Muscle layer of colon (tissue), 2 donors: ENCODE results near the gene BATF3.
"Not testable (repeated sequence)": the region's sequence is repeated elsewhere in the genome, so short reads cannot be mapped to it uniquely, and the experiment has no call there.

Source experiments
- H3K27ac ChIP-seq: one replicate; pipeline ENCODE4 v1.7.0; 2013; ENCODE audit warnings: low read depth, mild to moderate bottlenecking, low read length, moderate library complexity
- H3K27me3 ChIP-seq, 2 donors: one replicate each; pipeline ENCODE4 v1.7.0; 2013; ENCODE audit warnings: low read length in 2 of 2, mild to moderate bottlenecking in 2 of 2; ENCODE audit not compliant: insufficient read depth in 2 of 2, control insufficient read depth in 1 of 2
- H3K36me3 ChIP-seq: one replicate; pipeline ENCODE4 v1.7.0; 2013; ENCODE audit warnings: mild to moderate bottlenecking, low read length; ENCODE audit not compliant: insufficient read depth
- H3K4me1 ChIP-seq: one replicate; pipeline ENCODE4 v1.7.0; 2013; ENCODE audit warnings: mild to moderate bottlenecking, low read length; ENCODE audit not compliant: insufficient read depth
- H3K4me3 ChIP-seq, 2 donors: one replicate each; pipeline ENCODE4 v1.7.0; 2013; ENCODE audit warnings: low read length in 2 of 2, low read depth in 1 of 2, mild to moderate bottlenecking in 1 of 2, moderate library complexity in 1 of 2
- H3K9ac ChIP-seq: one replicate; pipeline ENCODE4 v1.7.0; 2013; ENCODE audit warnings: low read length
- H3K9me3 ChIP-seq: one replicate; pipeline ENCODE4 v1.7.0; 2013; ENCODE audit warnings: mild to moderate bottlenecking, low read length
- donor health status: abdominal sarcoma.
- donor health status: Adenocarcinoma of cecum.

BATF3 gene

GRCh38 chr1:212650228-212650627 lies 49.4 kb downstream of the BATF3 start:
- no peak overlapping the region for H3K4me3 ChIP-seq
- H3K9ac ChIP-seq = no peak overlapping the region
- no peaks in the 10 kb centered on the region for H3K4me1 ChIP-seq
- no peaks in the 10 kb centered on the region for H3K9me3 ChIP-seq
- no peaks in the 10 kb centered on the region for H3K27me3 ChIP-seq
- no peak overlapping the region for H3K27ac ChIP-seq
- no peaks in the 10 kb centered on the region for H3K36me3 ChIP-seq

DNA sequence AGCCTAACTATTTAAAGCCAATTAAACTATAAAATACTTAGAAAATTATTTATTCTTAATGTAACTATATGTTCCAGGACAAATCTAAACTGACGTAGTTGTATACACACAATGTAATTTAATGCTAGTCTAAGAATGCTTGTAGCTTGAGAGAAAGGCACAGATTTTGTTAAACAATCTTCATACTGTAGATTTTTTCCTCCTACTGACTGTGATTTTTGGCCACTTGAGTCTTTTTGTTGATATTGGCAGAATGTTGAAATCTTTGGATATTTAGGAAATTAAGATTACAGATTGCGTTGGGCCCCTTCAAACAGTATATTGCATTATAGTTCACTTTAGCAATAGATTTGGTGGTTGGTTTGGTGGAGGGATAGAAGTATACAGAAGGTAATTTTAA lies 50.6 kb downstream of the BATF3 start:
- H3K9me3 ChIP-seq = no peaks in the 10 kb centered on the region
- H3K9ac ChIP-seq = no peak overlapping the region

DNA sequence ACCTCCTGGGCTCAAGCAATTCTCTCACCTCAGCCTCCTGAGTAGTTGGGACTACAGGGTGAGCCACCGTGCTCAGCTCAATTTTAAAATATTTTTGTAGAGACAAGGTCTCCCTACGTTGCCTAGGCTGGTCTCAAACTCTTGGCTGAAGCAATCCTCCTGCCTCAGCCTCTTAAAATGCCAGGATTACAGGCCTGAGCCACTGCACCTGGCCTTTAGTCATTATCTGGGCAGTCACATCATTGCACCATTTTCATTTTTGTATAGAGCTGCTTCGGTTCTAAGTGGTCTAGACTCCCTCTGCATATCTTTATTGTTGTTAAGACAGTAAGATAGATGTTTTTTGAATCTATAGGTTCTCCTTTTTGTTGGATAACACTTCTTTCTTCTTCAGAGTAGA lies 51.2 kb downstream of the BATF3 start:
- Histone ChIP-seq H3K9ac (no peak overlapping the region), H3K9me3 (no peaks in the 10 kb centered on the region), H3K4me1 (no peaks in the 10 kb centered on the region), H3K36me3 (no peaks in the 10 kb centered on the region), H3K27ac (no peak overlapping the region), H3K4me3 (no peak overlapping the region), H3K27me3 (no peaks in the 10 kb centered on the region)

More for the DNA sequence above, 50.6 kb downstream of the BATF3 start:
- Histone ChIP-seq H3K36me3 (no peaks in the 10 kb centered on the region), H3K27ac (no peak overlapping the region), H3K4me1 (no peaks in the 10 kb centered on the region), H3K27me3 (no peaks in the 10 kb centered on the region), H3K4me3 (no peak overlapping the region)

DNA sequence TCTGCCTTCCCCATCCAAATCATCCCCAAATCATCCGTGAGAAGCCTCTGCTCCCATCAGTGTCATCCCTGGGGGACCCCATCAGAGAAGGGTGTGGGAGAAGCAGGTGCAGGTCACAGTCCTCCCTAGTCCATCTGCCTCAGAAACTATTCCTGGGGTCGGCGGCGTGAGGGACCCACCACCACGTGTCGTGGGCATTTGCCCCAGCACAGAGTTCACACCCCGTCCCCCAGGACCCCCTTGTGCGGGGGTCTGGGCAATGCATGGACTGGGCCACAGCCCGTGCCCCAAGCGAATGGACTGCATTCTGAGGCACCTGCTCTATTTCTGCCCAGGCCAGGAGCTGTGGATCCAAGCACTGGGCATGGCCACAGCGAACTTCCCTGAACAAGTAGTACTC lies 52.6 kb downstream of the BATF3 start:
- Histone ChIP-seq H3K4me3 (no peak overlapping the region), H3K27me3 (no peaks in the 10 kb centered on the region), H3K9me3 (no peaks in the 10 kb centered on the region), H3K36me3 (no peaks in the 10 kb centered on the region), H3K9ac (no peak overlapping the region), H3K4me1 (no peaks in the 10 kb centered on the region), H3K27ac (no peak overlapping the region)

DNA sequence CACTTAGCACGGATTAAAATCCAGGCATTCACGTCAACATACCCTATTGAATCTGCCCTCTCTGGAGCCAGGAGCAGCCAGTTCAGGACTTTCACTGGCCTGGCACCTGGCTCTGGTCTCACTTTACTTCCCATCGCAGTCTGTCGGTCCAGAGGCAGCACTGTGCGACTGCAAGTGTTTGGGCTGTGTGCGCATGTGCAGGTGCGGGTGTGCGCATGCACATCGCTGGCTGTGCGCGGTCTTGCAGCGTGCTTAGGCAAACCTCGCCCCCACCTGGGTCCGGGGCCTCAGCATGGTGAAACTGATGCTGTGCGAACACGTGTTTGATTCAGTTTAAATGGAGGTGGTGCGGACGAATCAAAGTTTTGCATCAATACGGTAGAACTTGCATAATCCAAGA lies 53.1 kb downstream of the BATF3 start:
- no peaks in the 10 kb centered on the region for H3K36me3 ChIP-seq

GRCh38 chr1:212645546-212646543 lies 53.8 kb downstream of the BATF3 start:
- no peak overlapping the region for H3K27ac ChIP-seq
- no peaks in the 10 kb centered on the region for H3K9me3 ChIP-seq
- no peak overlapping the region for H3K4me3 ChIP-seq
- no peaks in the 10 kb centered on the region for H3K36me3 ChIP-seq
- H3K4me1 ChIP-seq = no peaks in the 10 kb centered on the region
- no peaks in the 10 kb centered on the region for H3K27me3 ChIP-seq
- H3K9ac ChIP-seq = no peak overlapping the region

More for the DNA sequence above, 53.1 kb downstream of the BATF3 start:
- Histone ChIP-seq H3K9me3 (no peaks in the 10 kb centered on the region), H3K9ac (no peak overlapping the region), H3K27ac (no peak overlapping the region), H3K27me3 (no peaks in the 10 kb centered on the region), H3K4me3 (no peak overlapping the region), H3K4me1 (no peaks in the 10 kb centered on the region)

GRCh38 chr1:212644866-212645545 lies 54.6 kb downstream of the BATF3 start:
- Histone ChIP-seq H3K36me3 (no peaks in the 10 kb centered on the region), H3K27me3 (no peaks in the 10 kb centered on the region), H3K27ac (no peak overlapping the region), H3K9ac (no peak overlapping the region), H3K4me1 (no peaks in the 10 kb centered on the region), H3K9me3 (no peaks in the 10 kb centered on the region), H3K4me3 (no peak overlapping the region)

- peaks cover 5% of the 10 kb centered on the region for H3K4me1 ChIP-seq
- no peaks in the 10 kb centered on the region for H3K27me3 ChIP-seq
- no peak overlapping the region for H3K27ac ChIP-seq
- H3K4me3 ChIP-seq = no peak overlapping the region
- H3K36me3 ChIP-seq = no peaks in the 10 kb centered on the region
- H3K9me3 ChIP-seq = no peaks in the 10 kb centered on the region
- no peak overlapping the region for H3K9ac ChIP-seq
Measured at GRCh38 chr1:212643877-212644276, 55.8 kb downstream of the BATF3 start.

- Histone ChIP-seq H3K9ac (no peak overlapping the region), H3K36me3 (no peaks in the 10 kb centered on the region), H3K4me1 (peaks cover 11% of the 10 kb centered on the region), H3K27me3 (no peaks in the 10 kb centered on the region), H3K27ac (no peak overlapping the region), H3K4me3 (no peak overlapping the region), H3K9me3 (no peaks in the 10 kb centered on the region)
Measured at GRCh38 chr1:212641956-212642355, 57.7 kb downstream of the BATF3 start.

DNA sequence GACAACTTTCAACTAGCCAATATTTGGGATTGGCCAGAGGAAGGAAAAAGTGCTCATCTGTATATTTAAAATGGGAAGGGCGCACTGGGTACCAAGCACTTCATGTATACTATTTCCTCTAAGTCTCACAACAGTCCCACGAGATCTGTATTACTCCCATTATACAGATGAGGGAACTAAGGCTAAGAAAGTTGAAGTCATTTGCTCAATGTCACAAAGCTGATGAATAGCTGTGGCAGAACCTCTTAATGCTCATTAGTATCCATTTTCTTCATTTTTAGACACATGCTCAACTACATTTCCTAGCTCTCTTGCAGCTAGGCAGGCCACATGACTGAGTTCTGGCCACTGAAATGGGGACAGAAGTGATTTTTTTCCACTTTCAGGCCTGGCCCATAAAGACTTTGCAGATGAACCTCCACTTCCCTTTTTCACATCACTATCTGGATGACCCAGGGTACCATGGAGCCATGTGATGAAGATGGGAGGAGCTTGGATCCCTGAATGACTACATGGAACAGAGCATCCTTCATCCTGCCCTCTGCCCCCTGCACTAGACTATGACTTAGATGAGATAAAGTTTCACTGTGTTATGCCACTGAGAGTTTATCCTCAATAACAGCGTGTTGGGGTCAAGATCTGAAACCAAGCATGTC lies 59.3 kb downstream of the BATF3 start:
- no peaks in the 10 kb centered on the region for H3K9me3 ChIP-seq
- H3K27me3 ChIP-seq = no peaks in the 10 kb centered on the region
- H3K4me3 ChIP-seq = no peak overlapping the region
- no peaks in the 10 kb centered on the region for H3K36me3 ChIP-seq
- H3K27ac ChIP-seq = no peak overlapping the region
- H3K9ac ChIP-seq = no peak overlapping the region
- peaks cover 27% of the 10 kb centered on the region for H3K4me1 ChIP-seq

GRCh38 chr1:212639524-212639923 lies 60.1 kb downstream of the BATF3 start:
- not testable (repeated sequence) for H3K36me3 ChIP-seq, H3K9me3 ChIP-seq, H3K27me3 ChIP-seq, H3K4me3 ChIP-seq, H3K9ac ChIP-seq, H3K27ac ChIP-seq
- H3K4me1 ChIP-seq = peaks cover 29% of the 10 kb centered on the region
